ENCODE measurements around the gene TRPT1.
A peak's percentile ranks its signal among the peaks of the same experiment; 100 is the strongest.

Gene TRPT1

GRCh38 chr11:64229090-64229743 is 3.2 kb upstream of the TRPT1 start:
- no peak for DNase-seq

- no peak for DNase-seq
These were observed 1.5 kb upstream of the TRPT1 start for GRCh38 chr11:64227405-64227956.

GRCh38 chr11:64226507-64227051 is 593 bp upstream of the TRPT1 start:
- DNase-seq = peak; percentile 46 to 56

GRCh38 chr11:64224891-64225607 is 937 bp downstream of the TRPT1 start:
- no peak for DNase-seq

GRCh38 chr11:64224151-64224890 is 1.7 kb downstream of the TRPT1 start:
- DNase-seq = no peak

- DNase-seq = no peak
These were observed 2.9 kb downstream of the TRPT1 start for GRCh38 chr11:64223001-64223651.

GRCh38 chr11:64222651-64223000 is 3.4 kb downstream of the TRPT1 start:
- no peak for DNase-seq

- no peak for DNase-seq
These were observed 5.2 kb downstream of the TRPT1 start for GRCh38 chr11:64220798-64221197.

- no peak for DNase-seq
These were observed 5.7 kb downstream of the TRPT1 start for GRCh38 chr11:64220271-64220670.

- DNase-seq = no peak
These were observed 6.2 kb downstream of the TRPT1 start for GRCh38 chr11:64219755-64220154.

- DNase-seq = no peak
These were observed 6.7 kb downstream of the TRPT1 start for GRCh38 chr11:64219354-64219684.

GRCh38 chr11:64218628-64219353 is 7.2 kb downstream of the TRPT1 start:
- DNase-seq = no peak

GRCh38 chr11:64216879-64217278 is 9.1 kb downstream of the TRPT1 start:
- DNase-seq = no peak

GRCh38 chr11:64211181-64211872 is 14.7 kb downstream of the TRPT1 start:
- no peak for DNase-seq

- no peak for DNase-seq
These were observed 15.5 kb downstream of the TRPT1 start for GRCh38 chr11:64210301-64211020.

GRCh38 chr11:64209563-64209843 is 16.5 kb downstream of the TRPT1 start:
- DNase-seq = no peak

GRCh38 chr11:64208796-64209562 is 17.0 kb downstream of the TRPT1 start:
- DNase-seq = no peak

GRCh38 chr11:64208086-64208795 is 17.7 kb downstream of the TRPT1 start:
- DNase-seq = no peak

GRCh38 chr11:64207256-64208085 is 18.5 kb downstream of the TRPT1 start:
- peak; percentile 75 to 89 for DNase-seq
